ENCODE data around the gene KRT32. TPM values are rescaled to one million over a fixed set of nuclear protein-coding genes. Genes with fewer than 3 reads are reported as not detected.

The KRT32 gene
- total and polyA plus RNA-seq, 2 donors from 2014 or later: not detected

- TF ChIP-seq, protein P1, sequence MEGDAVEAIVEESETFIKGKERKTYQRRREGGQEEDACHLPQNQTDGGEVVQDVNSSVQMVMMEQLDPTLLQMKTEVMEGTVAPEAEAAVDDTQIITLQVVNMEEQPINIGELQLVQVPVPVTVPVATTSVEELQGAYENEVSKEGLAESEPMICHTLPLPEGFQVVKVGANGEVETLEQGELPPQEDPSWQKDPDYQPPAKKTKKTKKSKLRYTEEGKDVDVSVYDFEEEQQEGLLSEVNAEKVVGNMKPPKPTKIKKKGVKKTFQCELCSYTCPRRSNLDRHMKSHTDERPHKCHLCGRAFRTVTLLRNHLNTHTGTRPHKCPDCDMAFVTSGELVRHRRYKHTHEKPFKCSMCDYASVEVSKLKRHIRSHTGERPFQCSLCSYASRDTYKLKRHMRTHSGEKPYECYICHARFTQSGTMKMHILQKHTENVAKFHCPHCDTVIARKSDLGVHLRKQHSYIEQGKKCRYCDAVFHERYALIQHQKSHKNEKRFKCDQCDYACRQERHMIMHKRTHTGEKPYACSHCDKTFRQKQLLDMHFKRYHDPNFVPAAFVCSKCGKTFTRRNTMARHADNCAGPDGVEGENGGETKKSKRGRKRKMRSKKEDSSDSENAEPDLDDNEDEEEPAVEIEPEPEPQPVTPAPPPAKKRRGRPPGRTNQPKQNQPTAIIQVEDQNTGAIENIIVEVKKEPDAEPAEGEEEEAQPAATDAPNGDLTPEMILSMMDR (IDR thresholded peaks at IDR 0.05; ENCODE audit: borderline replicate concordance, extremely low read depth, insufficient read depth): no peak
- Histone ChIP-seq H3K4me3 (ENCODE audit: low read length in 3 of 3) (no peak within 1 kb of the TSS), H3K27ac (ENCODE audit: low read depth in 2 of 2, low read length in 2 of 2) (no peak within 1 kb of the TSS), H3K9ac (ENCODE audit: low read length in 3 of 3) (no peak within 1 kb of the TSS), H3K4me1 (ENCODE audit: control insufficient read depth in 2 of 3, insufficient read depth in 2 of 3, low read depth in 1 of 3, low read length in 3 of 3) (peaks cover 0 to 3% (median 0%) of the 10 kb centered on the region in 3 donors), H3K9me3 (ENCODE audit: control insufficient read depth in 2 of 3, insufficient read depth in 1 of 3, low read length in 3 of 3) (no peaks in the 10 kb centered on the region), H3K27me3 (ENCODE audit: control insufficient read depth, insufficient read depth, low read length) (no peaks in the 10 kb centered on the region), H3K36me3 (ENCODE audit: control insufficient read depth in 2 of 3, insufficient read depth in 3 of 3, low read length in 3 of 3) (no peaks in the 10 kb centered on the region)
- intact Hi-C loops (cut with DNase I): no loop called here
- FAIRE-seq (no peak), DNase-seq (peak in 3 of 5 donors; percentile 26 to 54 (median 53))
Observed at GRCh38 chr17:41481036-41481435, 13.8 kb upstream of the KRT32 start, which contains the start of gene KRT35. TSS of gene KRT35 (minus strand) at chr17:41481151. CDS start at chr17:41481097, 54 bp downstream.

DNA sequence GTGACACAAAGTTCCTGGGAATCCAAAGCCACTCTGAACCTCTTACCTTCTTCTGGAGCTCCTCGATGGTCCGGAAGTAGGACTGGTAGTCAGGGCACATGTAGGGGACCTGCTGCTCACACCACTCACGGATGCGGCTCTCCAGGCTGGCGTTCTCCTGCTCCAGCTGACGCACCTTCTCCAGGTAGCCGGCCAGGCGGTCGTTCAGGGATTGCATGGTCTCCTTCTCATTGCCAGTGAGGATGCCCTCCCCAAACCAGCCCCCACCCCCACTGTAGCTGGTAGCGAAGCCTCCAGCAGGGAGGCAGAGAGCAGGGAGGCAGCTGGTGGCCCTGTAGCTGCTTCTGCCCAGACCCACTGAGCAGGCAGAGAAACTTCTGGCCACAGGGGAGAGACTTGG, 13.4 kb upstream of the KRT32 start:
- H3K4me3 ChIP-seq (ENCODE audit: low read length in 3 of 3): no peak overlapping the region
- no peak overlapping the region for H3K27ac ChIP-seq (ENCODE audit: low read depth in 2 of 2, low read length in 2 of 2)
- H3K27me3 ChIP-seq (ENCODE audit: control insufficient read depth, insufficient read depth, low read length): no peaks in the 10 kb centered on the region
- peaks cover 0 to 3% (median 0%) of the 10 kb centered on the region in 3 donors for H3K4me1 ChIP-seq (ENCODE audit: control insufficient read depth in 2 of 3, insufficient read depth in 2 of 3, low read depth in 1 of 3, low read length in 3 of 3)
- intact Hi-C loops (cut with DNase I): no loop called here
- DNase-seq (no peak), FAIRE-seq (no peak)
- no peaks in the 10 kb centered on the region for H3K9me3 ChIP-seq (ENCODE audit: control insufficient read depth in 2 of 3, insufficient read depth in 1 of 3, low read length in 3 of 3)
- TF ChIP-seq, protein P1 (IDR thresholded peaks at IDR 0.05; ENCODE audit: borderline replicate concordance, extremely low read depth, insufficient read depth): no peak
- no peaks in the 10 kb centered on the region for H3K36me3 ChIP-seq (ENCODE audit: control insufficient read depth in 2 of 3, insufficient read depth in 3 of 3, low read length in 3 of 3)
- H3K9ac ChIP-seq (ENCODE audit: low read length in 3 of 3): no peak overlapping the region

DNA sequence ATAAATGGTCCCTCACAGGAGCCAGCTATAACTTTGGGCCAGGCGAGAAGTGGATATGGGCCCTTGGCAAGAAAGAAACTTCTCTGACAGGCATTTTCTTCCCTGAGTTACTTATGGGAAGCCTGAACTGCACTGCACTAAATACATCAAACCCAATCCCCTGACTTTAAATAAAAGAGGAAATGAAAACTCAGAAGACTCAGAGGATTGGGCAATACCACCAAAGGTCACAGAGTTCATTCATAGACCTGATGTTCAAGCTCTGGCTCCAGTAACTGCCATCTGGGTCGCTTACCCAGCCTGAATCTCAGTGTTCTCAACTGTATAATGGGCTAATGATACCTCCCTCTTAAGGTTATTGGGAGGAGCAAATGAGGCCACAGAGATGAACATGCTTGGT, 12.9 kb upstream of the KRT32 start:
- Histone ChIP-seq H3K9ac (ENCODE audit: low read length in 3 of 3) (no peak overlapping the region), H3K36me3 (ENCODE audit: control insufficient read depth in 2 of 3, insufficient read depth in 3 of 3, low read length in 3 of 3) (no peaks in the 10 kb centered on the region), H3K9me3 (ENCODE audit: control insufficient read depth in 2 of 3, insufficient read depth in 1 of 3, low read length in 3 of 3) (no peaks in the 10 kb centered on the region), H3K4me1 (ENCODE audit: control insufficient read depth in 2 of 3, insufficient read depth in 2 of 3, low read depth in 1 of 3, low read length in 3 of 3) (peaks cover 0 to 3% (median 0%) of the 10 kb centered on the region in 3 donors), H3K27me3 (ENCODE audit: control insufficient read depth, insufficient read depth, low read length) (no peaks in the 10 kb centered on the region), H3K27ac (ENCODE audit: low read depth in 2 of 2, low read length in 2 of 2) (no peak overlapping the region), H3K4me3 (ENCODE audit: low read length in 3 of 3) (no peak overlapping the region)
- intact Hi-C loops (cut with DNase I): no loop called here
- FAIRE-seq: no peak
- TF ChIP-seq, protein P1 (IDR thresholded peaks at IDR 0.05; ENCODE audit: borderline replicate concordance, extremely low read depth, insufficient read depth): no peak
- DNase-seq: no peak

DNA sequence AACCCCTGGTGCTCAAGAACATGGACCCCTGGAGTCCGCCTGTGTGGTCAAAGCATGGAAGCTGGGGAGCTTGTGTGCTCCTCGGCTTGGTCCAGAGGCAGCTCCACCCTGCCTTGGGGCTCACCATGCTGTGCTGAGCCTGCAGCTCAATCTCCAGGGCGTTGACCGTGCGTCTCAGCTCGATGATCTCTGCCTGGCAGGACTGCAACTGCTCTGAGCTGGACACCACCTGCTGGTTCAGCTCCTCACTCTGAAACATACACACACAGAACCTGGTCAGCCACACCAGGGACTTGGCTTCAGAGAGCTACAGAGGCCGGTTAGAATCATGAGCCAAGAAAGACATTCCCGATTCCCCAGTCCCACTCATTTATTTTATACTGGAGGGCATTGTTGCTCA, 11.1 kb upstream of the KRT32 start:
- intact Hi-C loops (cut with DNase I): no loop called here
- H3K36me3 ChIP-seq (ENCODE audit: control insufficient read depth in 2 of 3, insufficient read depth in 3 of 3, low read length in 3 of 3): no peaks in the 10 kb centered on the region
- DNase-seq (peak in 1 of 5 donors; percentile 86), FAIRE-seq (no peak)
- H3K9ac ChIP-seq (ENCODE audit: low read length in 3 of 3): no peak overlapping the region
- no peaks in the 10 kb centered on the region for H3K9me3 ChIP-seq (ENCODE audit: control insufficient read depth in 2 of 3, insufficient read depth in 1 of 3, low read length in 3 of 3)
- TF ChIP-seq, protein P1 (IDR thresholded peaks at IDR 0.05; ENCODE audit: borderline replicate concordance, extremely low read depth, insufficient read depth): no peak
- no peak overlapping the region for H3K27ac ChIP-seq (ENCODE audit: low read depth in 2 of 2, low read length in 2 of 2)
- H3K4me1 ChIP-seq (ENCODE audit: control insufficient read depth in 2 of 3, insufficient read depth in 2 of 3, low read depth in 1 of 3, low read length in 3 of 3): peaks cover 0 to 3% (median 0%) of the 10 kb centered on the region in 3 donors
- no peak overlapping the region for H3K4me3 ChIP-seq (ENCODE audit: low read length in 3 of 3)
- H3K27me3 ChIP-seq (ENCODE audit: control insufficient read depth, insufficient read depth, low read length): no peaks in the 10 kb centered on the region

Data from kidney (tissue), 14 donors.